Measurements from ENCODE around the gene GPR22.

GPR22 gene

DNA sequence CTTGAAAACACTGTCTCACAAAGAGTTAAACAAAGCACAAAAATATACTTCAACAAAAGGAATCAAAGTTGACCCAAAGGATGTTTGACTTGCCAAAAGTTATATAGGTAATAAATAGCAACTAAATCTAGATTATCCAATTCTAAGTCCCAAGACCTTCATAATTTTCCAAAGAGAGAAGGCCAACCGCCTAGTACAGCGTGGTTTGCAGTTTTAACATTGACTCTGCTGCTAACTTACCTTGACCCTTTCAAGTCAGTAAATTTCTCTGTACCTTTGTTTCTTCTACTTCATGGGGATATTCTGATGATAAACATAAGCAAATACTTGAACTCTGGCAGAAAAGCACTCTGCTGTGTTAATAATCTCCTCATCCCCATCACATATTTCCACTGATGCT lies 1.9 kb upstream of the GPR22 start:
- Histone ChIP-seq H3K4me1 (ENCODE audit: low read length) (no peaks in the 10 kb centered on the region; the same call in 1 of the 2 replicates), H3K9me3 (ENCODE audit: insufficient read depth, low read length) (no peaks in the 10 kb centered on the region), H3K27ac (ENCODE audit: low read length) (no peak overlapping the region), H3K79me2 (ENCODE audit: low read length) (no peaks in the 10 kb centered on the region), H3K9ac (ENCODE audit: low read length) (no peak overlapping the region), H3K4me2 (ENCODE audit: low read length) (no peak overlapping the region), H4K20me1 (ENCODE audit: insufficient read depth, low read length) (no peaks in the 10 kb centered on the region; the same call in 1 of the 2 replicates), H3K4me3 (ENCODE audit: low read length) (no peak overlapping the region), H3K36me3 (replicated peaks; ENCODE audit: low read depth, low read length) (no peaks in the 10 kb centered on the region), H2AFZ (ENCODE audit: low read depth, low read length) (no peak overlapping the region), H3K27me3 (ENCODE audit: low read depth, low read length) (no peaks in the 10 kb centered on the region)
- TF ChIP-seq CTCF (IDR thresholded peaks at IDR 0.05; ENCODE audit: low read depth, low read length) = no peak
- TF ChIP-seq EZH2phosphoT487 (IDR thresholded peaks at IDR 0.05; ENCODE audit: low read depth) = no peak

DNA sequence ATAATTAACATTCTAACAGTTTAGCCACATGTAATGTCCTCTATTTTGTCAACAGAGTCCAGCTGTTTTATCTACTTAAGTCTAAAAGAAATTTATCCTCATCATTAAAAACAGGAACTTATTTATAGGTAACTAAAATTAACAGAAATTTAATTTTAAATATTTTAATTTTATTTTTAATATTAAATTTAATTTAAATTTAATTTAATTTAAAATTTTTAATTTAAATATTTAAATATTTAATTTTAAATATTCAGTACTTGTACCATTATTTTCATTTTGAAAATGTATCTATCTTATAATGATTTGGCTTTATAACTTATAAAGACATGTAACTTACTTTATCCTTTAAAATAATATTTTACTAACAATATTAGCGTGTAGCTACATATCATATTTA lies 1.0 kb upstream of the GPR22 start:
- Histone ChIP-seq H4K20me1 (ENCODE audit: insufficient read depth, low read length) (no peaks in the 10 kb centered on the region; the same call in 1 of the 2 replicates), H3K4me3 (ENCODE audit: low read length) (no peak overlapping the region), H3K27me3 (ENCODE audit: low read depth, low read length) (no peaks in the 10 kb centered on the region), H2AFZ (ENCODE audit: low read depth, low read length) (no peak overlapping the region), H3K36me3 (replicated peaks; ENCODE audit: low read depth, low read length) (no peaks in the 10 kb centered on the region), H3K79me2 (ENCODE audit: low read length) (no peaks in the 10 kb centered on the region), H3K9me3 (ENCODE audit: insufficient read depth, low read length) (no peaks in the 10 kb centered on the region), H3K9ac (ENCODE audit: low read length) (no peak overlapping the region), H3K4me1 (ENCODE audit: low read length) (no peaks in the 10 kb centered on the region; the same call in 1 of the 2 replicates), H3K4me2 (ENCODE audit: low read length) (no peak overlapping the region), H3K27ac (ENCODE audit: low read length) (no peak overlapping the region)
- TF ChIP-seq CTCF (IDR thresholded peaks at IDR 0.05; ENCODE audit: low read depth, low read length) (no peak), EZH2phosphoT487 (IDR thresholded peaks at IDR 0.05; ENCODE audit: low read depth) (no peak)

DNA sequence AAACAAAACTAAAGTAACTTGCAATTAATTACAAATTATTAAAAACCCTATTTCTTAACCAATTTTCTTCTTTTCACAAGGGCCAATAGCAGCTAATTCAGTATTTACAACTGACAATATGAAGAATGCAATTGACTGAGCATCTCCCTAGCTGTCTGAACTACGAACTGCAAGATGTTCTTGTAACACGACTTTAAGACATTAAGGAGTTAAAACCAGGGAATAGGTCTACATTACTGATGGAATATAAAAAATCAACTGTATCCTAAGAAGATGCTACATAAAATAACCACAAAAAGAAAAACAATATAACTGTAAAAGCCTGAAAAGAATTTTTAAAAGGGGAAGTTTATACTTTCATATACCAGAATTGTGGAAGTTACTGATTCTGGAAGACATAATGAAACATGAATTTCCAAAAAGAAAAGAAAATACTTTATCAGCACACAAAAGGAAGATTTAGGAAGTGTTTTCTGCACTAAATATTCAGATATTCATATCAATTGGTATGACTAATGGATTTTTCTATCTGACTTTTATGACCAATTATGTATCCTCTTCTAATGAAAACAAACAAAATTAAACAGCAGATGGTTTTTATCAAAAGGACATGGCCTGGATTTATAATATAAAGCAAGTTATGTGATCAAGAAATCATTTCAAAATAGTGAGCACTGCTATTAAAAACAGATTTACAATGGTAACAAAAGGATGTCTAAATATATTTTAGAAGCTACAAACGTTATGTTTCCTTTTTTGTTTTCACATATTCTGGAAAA lies 1.6 kb downstream of the GPR22 start:
- TF ChIP-seq CTCF (IDR thresholded peaks at IDR 0.05; ENCODE audit: low read depth, low read length) (no peak), EZH2phosphoT487 (IDR thresholded peaks at IDR 0.05; ENCODE audit: low read depth) (no peak)
- Histone ChIP-seq H3K27me3 (ENCODE audit: low read depth, low read length) (no peaks in the 10 kb centered on the region), H3K27ac (ENCODE audit: low read length) (no peak overlapping the region), H2AFZ (ENCODE audit: low read depth, low read length) (no peak overlapping the region), H3K9ac (ENCODE audit: low read length) (no peak overlapping the region), H3K9me3 (ENCODE audit: insufficient read depth, low read length) (no peaks in the 10 kb centered on the region), H3K4me2 (ENCODE audit: low read length) (no peak overlapping the region), H3K36me3 (replicated peaks; ENCODE audit: low read depth, low read length) (no peaks in the 10 kb centered on the region), H3K4me1 (ENCODE audit: low read length) (no peaks in the 10 kb centered on the region; the same call in 1 of the 2 replicates), H4K20me1 (ENCODE audit: insufficient read depth, low read length) (no peaks in the 10 kb centered on the region; the same call in 1 of the 2 replicates), H3K4me3 (ENCODE audit: low read length) (no peak overlapping the region), H3K79me2 (ENCODE audit: low read length) (no peaks in the 10 kb centered on the region)

GRCh38 chr7:107472116-107472515 lies 2.3 kb downstream of the GPR22 start:
- Histone ChIP-seq H3K9me3 (ENCODE audit: insufficient read depth, low read length) (no peaks in the 10 kb centered on the region), H3K27me3 (ENCODE audit: low read depth, low read length) (no peaks in the 10 kb centered on the region), H2AFZ (ENCODE audit: low read depth, low read length) (no peak overlapping the region), H3K27ac (ENCODE audit: low read length) (no peak overlapping the region), H3K4me3 (ENCODE audit: low read length) (no peak overlapping the region), H3K79me2 (ENCODE audit: low read length) (no peaks in the 10 kb centered on the region), H3K36me3 (replicated peaks; ENCODE audit: low read depth, low read length) (no peaks in the 10 kb centered on the region), H3K4me2 (ENCODE audit: low read length) (no peak overlapping the region), H3K4me1 (ENCODE audit: low read length) (no peaks in the 10 kb centered on the region; the same call in 1 of the 2 replicates), H4K20me1 (ENCODE audit: insufficient read depth, low read length) (no peaks in the 10 kb centered on the region; the same call in 1 of the 2 replicates), H3K9ac (ENCODE audit: low read length) (no peak overlapping the region)
- TF ChIP-seq CTCF (IDR thresholded peaks at IDR 0.05; ENCODE audit: low read depth, low read length) (no peak), EZH2phosphoT487 (IDR thresholded peaks at IDR 0.05; ENCODE audit: low read depth) (no peak)

All from OCI-LY3 (cell line).